Measurements from ENCODE around the gene PHC3.

PHC3 gene

DNA sequence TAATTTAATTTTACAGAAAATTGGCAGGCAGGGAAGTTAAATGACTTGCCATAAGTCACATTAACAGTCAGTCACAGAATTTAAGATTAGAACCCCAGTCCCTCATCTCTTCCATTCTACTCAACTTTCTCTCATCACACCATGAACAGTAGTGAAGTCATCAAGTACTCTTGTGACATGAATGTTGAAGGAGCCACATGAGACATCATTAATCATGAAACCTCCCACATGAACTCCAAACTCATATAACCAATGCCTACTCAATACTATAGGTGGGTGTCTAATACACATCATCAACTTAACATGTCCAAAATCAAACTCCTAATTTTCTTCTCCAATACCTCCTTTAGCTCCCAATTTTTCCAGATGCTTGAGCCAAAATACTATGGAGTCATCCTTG is 19.5 kb downstream of the PHC3 start:
- TF ChIP-seq, protein P1, sequence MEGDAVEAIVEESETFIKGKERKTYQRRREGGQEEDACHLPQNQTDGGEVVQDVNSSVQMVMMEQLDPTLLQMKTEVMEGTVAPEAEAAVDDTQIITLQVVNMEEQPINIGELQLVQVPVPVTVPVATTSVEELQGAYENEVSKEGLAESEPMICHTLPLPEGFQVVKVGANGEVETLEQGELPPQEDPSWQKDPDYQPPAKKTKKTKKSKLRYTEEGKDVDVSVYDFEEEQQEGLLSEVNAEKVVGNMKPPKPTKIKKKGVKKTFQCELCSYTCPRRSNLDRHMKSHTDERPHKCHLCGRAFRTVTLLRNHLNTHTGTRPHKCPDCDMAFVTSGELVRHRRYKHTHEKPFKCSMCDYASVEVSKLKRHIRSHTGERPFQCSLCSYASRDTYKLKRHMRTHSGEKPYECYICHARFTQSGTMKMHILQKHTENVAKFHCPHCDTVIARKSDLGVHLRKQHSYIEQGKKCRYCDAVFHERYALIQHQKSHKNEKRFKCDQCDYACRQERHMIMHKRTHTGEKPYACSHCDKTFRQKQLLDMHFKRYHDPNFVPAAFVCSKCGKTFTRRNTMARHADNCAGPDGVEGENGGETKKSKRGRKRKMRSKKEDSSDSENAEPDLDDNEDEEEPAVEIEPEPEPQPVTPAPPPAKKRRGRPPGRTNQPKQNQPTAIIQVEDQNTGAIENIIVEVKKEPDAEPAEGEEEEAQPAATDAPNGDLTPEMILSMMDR (IDR thresholded peaks at IDR 0.05; ENCODE audit: low read depth, low read length), result no peak
- Histone ChIP-seq H3K27ac (no peak overlapping the region), H3K36me3 (peaks cover 28% of the 10 kb centered on the region)

DNA sequence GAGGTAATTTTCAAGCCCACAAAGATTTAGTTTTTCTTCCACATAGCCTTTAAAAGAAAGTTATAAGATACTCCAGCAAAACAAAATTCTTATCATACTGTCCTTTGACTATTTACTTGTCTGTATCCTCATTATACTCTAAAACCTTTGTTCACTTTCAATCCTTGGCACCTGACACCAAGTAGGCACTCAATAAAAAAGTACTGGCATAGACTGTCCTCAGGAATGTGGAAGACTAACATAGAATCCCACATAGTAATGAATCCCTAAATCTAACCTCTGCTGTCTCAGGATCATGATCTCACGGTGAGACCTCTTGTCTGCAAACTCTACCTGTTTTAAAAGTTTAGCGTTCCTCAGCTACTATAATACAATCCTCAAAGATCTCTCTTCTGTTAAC is 21.6 kb downstream of the PHC3 start:
- TF ChIP-seq, protein P1 (IDR thresholded peaks at IDR 0.05; ENCODE audit: low read depth, low read length), result no peak
- no peak overlapping the region for H3K27ac ChIP-seq
- H3K4me3 ChIP-seq (ENCODE audit: low read depth, low read length), result no peak overlapping the region
- no peaks in the 10 kb centered on the region for H3K9me3 ChIP-seq (ENCODE audit: severe bottlenecking)
- peaks cover 27% of the 10 kb centered on the region for H3K36me3 ChIP-seq
- no peak for DNase-seq
- H3K27me3 ChIP-seq (ENCODE audit: insufficient read depth, low read depth, severe bottlenecking), result no peaks in the 10 kb centered on the region

More for the DNA sequence above, 19.5 kb downstream of the PHC3 start:
- DNase-seq, result no peak
- H3K9me3 ChIP-seq (ENCODE audit: severe bottlenecking), result no peaks in the 10 kb centered on the region
- no peak overlapping the region for H3K4me3 ChIP-seq (ENCODE audit: low read depth, low read length)
- H3K27me3 ChIP-seq (ENCODE audit: insufficient read depth, low read depth, severe bottlenecking), result no peaks in the 10 kb centered on the region

DNA sequence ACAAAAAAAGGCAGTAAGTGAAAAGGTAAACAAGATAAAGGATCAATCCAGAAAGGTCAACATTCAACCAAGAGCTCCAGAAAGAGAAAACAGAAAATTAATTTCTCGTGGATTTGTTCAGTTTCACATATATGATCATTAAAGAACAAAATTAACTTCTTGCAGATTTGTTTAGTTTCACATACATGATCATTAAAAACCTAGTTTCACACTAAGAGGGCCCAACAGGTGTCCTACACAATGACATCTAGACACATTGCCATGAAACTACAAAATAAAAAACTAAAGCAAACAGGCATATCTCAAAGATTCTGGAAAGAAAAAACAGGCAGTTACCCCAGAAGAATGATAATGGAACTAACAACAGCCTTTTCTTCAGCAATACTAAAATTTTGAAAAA is 22.1 kb downstream of the PHC3 start:
- TF ChIP-seq, protein P1 (IDR thresholded peaks at IDR 0.05; ENCODE audit: low read depth, low read length), result no peak
- peaks cover 30% of the 10 kb centered on the region for H3K36me3 ChIP-seq
- H3K9me3 ChIP-seq (ENCODE audit: severe bottlenecking), result no peaks in the 10 kb centered on the region
- H3K27me3 ChIP-seq (ENCODE audit: insufficient read depth, low read depth, severe bottlenecking), result no peaks in the 10 kb centered on the region
- DNase-seq, result no peak
- H3K4me3 ChIP-seq (ENCODE audit: low read depth, low read length), result no peak overlapping the region
- no peak overlapping the region for H3K27ac ChIP-seq

DNA sequence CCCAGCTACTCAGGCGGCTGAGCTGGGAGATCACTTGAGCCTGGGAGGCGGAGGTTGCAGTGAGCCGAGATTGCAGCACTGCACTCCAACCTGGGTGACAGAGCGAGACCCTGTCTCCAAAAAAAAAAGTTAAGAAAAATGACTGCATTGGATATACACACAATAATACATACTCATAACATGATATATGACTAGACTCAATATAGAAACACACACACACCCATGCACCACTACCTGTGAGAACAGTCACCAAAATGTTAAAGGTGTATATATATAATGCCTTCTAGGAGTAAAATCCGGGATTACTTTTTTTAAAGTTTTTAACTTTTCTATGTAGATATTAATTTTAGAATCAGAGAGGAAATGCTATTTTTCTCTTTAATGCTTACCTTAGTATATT is 25.9 kb downstream of the PHC3 start:
- no peak for DNase-seq
- TF ChIP-seq, protein P1 (IDR thresholded peaks at IDR 0.05; ENCODE audit: low read depth, low read length), result no peak
- Histone ChIP-seq H3K9me3 (ENCODE audit: severe bottlenecking) (no peaks in the 10 kb centered on the region), H3K4me3 (ENCODE audit: low read depth, low read length) (no peak overlapping the region), H3K36me3 (peaks cover 12% of the 10 kb centered on the region), H3K27me3 (ENCODE audit: insufficient read depth, low read depth, severe bottlenecking) (no peaks in the 10 kb centered on the region), H3K27ac (no peak overlapping the region)

DNA sequence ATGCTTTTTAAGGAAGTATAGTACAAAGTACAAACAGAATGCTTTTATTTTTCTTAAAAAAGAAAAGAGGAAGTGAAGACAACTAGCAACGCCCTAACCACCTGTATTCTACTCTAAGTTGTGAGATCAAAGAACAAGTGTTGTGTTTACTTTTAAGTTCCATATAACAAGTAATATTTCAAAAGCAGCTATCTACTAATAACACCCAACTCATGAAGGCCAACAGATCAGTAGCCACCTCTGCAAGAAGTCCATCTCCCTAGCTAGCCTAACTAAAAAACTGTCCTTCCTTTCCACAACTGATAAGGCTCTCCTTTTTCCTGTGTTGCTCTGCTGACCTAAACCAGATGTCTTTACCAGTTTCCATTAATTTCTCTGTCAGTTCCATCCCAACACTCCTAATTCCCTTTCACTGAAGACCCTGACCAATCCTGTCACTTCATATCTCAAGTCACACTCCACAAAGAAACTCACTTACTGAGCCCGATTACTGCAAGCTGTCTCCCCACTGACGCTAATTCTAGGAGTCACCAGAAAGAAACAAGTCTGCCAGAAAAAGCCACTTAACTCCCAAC is 26.9 kb downstream of the PHC3 start:
- no peak for DNase-seq
- H3K36me3 ChIP-seq, result peaks cover 9% of the 10 kb centered on the region; the same call in 1 of the 2 replicates
- TF ChIP-seq, protein P1 (IDR thresholded peaks at IDR 0.05; ENCODE audit: low read depth, low read length), result no peak
- H3K9me3 ChIP-seq (ENCODE audit: severe bottlenecking), result no peaks in the 10 kb centered on the region
- H3K27me3 ChIP-seq (ENCODE audit: insufficient read depth, low read depth, severe bottlenecking), result no peaks in the 10 kb centered on the region
- H3K27ac ChIP-seq, result no peak overlapping the region
- no peak overlapping the region for H3K4me3 ChIP-seq (ENCODE audit: low read depth, low read length)

DNA sequence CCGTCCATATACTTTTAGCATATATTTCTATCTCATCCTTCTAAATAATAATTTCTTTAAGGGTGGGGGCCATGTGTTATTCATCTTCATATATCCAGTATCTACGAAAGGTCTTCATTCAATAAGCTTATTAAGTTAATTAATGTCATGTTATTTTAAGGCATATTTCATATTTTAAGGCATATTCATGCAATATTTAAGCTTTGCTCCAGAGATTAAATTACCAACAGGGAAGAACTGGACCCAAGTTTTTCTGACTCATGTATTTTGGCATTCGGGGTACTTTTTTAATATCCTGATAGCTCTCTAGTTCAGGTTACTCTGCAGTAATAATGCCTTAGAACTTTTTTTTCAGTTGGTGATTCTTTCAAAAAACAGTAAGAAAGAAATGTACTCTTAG is 27.4 kb downstream of the PHC3 start:
- no peak for DNase-seq
- peaks cover 6% of the 10 kb centered on the region; the same call in 1 of the 2 replicates for H3K36me3 ChIP-seq
- H3K27ac ChIP-seq, result no peak overlapping the region
- H3K4me3 ChIP-seq (ENCODE audit: low read depth, low read length), result no peak overlapping the region
- no peaks in the 10 kb centered on the region for H3K27me3 ChIP-seq (ENCODE audit: insufficient read depth, low read depth, severe bottlenecking)
- H3K9me3 ChIP-seq (ENCODE audit: severe bottlenecking), result no peaks in the 10 kb centered on the region
- TF ChIP-seq, protein P1 (IDR thresholded peaks at IDR 0.05; ENCODE audit: low read depth, low read length), result no peak

Measured in WERI-Rb-1 (cell line).